Common myeloid progenitor, CD34-positive (primary cell): ENCODE results near the gene CNOT3.

Experiments
- CTCF ChIA-PET: fragments of 350-600 bp; sonication (Branson Sonifier 250); formaldehyde crosslinking; loops from one replicate; lab custom pipeline; 2021; ENCODE audit warnings: antibody characterized with exemption; lab: Charles Lee
- POLR2A ChIA-PET: fragments of 350-600 bp; sonication (Branson Sonifier 250); formaldehyde crosslinking; loops from one replicate; lab custom pipeline; 2021; ENCODE audit warnings: antibody characterized with exemption; lab: Charles Lee
- DNase-seq, 3 donors: peaks; one replicate each; pipeline versions ENCODE4 v3.0.0 to v3.0.0-alpha.2; 2013
- H3K27ac ChIP-seq, 2 experiments: 1 replicate in 1 of 2; 2 replicates in 1 of 2; pipeline ENCODE4 v1.7.0; 2013; ENCODE audit warnings: inconsistent platforms in 2 of 2, low read length in 2 of 2, mild to moderate bottlenecking in 2 of 2, low read depth in 1 of 2, moderate library complexity in 1 of 2; ENCODE audit not compliant: severe bottlenecking in 2 of 2, insufficient read depth in 1 of 2, poor library complexity in 1 of 2
- H3K27me3 ChIP-seq, 5 experiments: replicated peaks in 2 of 5; 1 replicate in 3 of 5; 2 replicates in 2 of 5; pipeline versions ENCODE4 v1.6.1 to v1.7.0; 2013; ENCODE audit warnings: low read length in 4 of 5, mild to moderate bottlenecking in 2 of 5, moderate library complexity in 2 of 5, inconsistent platforms in 1 of 5; ENCODE audit not compliant: insufficient read depth in 5 of 5, control insufficient read depth in 4 of 5
- H3K36me3 ChIP-seq, 4 experiments: 1 replicate in 2 of 4; 2 replicates in 2 of 4; pipeline versions ENCODE4 v1.6.1 to v1.7.0; 2013; ENCODE audit warnings: low read length in 3 of 4, control low read depth in 1 of 4, mild to moderate bottlenecking in 1 of 4; ENCODE audit not compliant: control insufficient read depth in 4 of 4, insufficient read depth in 4 of 4
- H3K4me1 ChIP-seq, 4 experiments: 1 replicate in 3 of 4; 2 replicates in 1 of 4; pipeline versions ENCODE4 v1.6.1 to v1.7.1; 2013; ENCODE audit warnings: low read length in 3 of 4, mild to moderate bottlenecking in 3 of 4, control low read depth in 1 of 4, inconsistent platforms in 1 of 4, moderate library complexity in 1 of 4; ENCODE audit not compliant: control insufficient read depth in 4 of 4, insufficient read depth in 4 of 4; ENCODE audit errors: control extremely low read depth in 1 of 4
- H3K4me3 ChIP-seq, 7 experiments: 1 replicate in 4 of 7; 2 replicates in 3 of 7; pipeline versions ENCODE4 v1.5.1 to v1.7.0; 2013; ENCODE audit warnings: mild to moderate bottlenecking in 7 of 7, low read length in 6 of 7, moderate library complexity in 6 of 7, inconsistent platforms in 2 of 7, low read depth in 2 of 7, control low read depth in 1 of 7; ENCODE audit not compliant: insufficient read depth in 4 of 7, control insufficient read depth in 1 of 7; ENCODE audit errors: extremely low read depth in 1 of 7
- H3K9me3 ChIP-seq, 5 experiments: 1 replicate in 4 of 5; 2 replicates in 1 of 5; pipeline versions ENCODE4 v1.6.1 to v1.7.1; 2013; ENCODE audit warnings: low read length in 4 of 5, mild to moderate bottlenecking in 2 of 5, inconsistent platforms in 1 of 5, low read depth in 1 of 5, moderate library complexity in 1 of 5; ENCODE audit not compliant: control insufficient read depth in 4 of 5, insufficient read depth in 2 of 5; ENCODE audit errors: control extremely low read depth in 1 of 5
- WGBS: methylation state at CpG from one replicate; pipeline ENCODE4 v1.1.5; 2013; ENCODE audit not compliant: insufficient coverage; 5-methylcytosine and 5-hydroxymethylcytosine counted together

Gene CNOT3

DNA sequence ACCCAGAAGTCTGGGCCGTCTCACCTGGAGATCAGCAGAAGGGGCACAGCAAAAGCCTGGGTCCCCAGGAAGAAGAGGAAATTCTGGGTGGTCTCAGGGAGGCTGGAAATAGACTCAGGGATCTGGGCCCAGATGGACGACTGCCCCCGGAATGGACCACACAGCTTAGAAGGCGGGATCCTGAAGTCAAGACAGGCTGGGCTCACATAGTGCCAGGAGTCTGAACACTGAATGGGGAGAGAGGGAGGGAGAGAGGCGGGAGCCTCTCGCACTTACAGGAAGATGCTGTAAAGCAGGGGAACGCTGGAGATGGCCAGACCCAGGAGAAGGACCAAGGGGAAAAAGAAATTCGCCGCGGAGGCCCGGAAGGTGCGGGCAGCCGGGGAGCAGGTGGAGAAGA is 23.3 kb downstream of the CNOT3 start:
- peak overlapping the region in 1 of 2 experiments; percentile 87 for H3K27ac ChIP-seq
- H3K4me3 ChIP-seq, result peak overlapping the region in 5 of 7 experiments; percentile 69 to 94 (median 84)
- ChIA-PET POLR2A (interaction anchor here (2.2 kb wide), 1 partner anchor 29 kb away, joined by 10 read pairs; the partner anchor contains the start of gene MBOAT7), CTCF (interaction anchor here (2.5 kb wide), 1 partner anchor 8 kb away, joined by 9 read pairs; no protein-coding TSS in a partner anchor)
- WGBS, result 78% methylated on average over 6 of the region's 13 CpGs
- peaks cover 0 to 11% (median 0%) of the 10 kb centered on the region in 5 experiments for H3K27me3 ChIP-seq
- peaks cover 5 to 52% (median 45%) of the 10 kb centered on the region in 4 experiments for H3K4me1 ChIP-seq
- no peak for DNase-seq
- H3K36me3 ChIP-seq, result peaks cover 2 to 24% (median 15%) of the 10 kb centered on the region in 4 experiments
- peaks cover 0 to 3% (median 0%) of the 10 kb centered on the region in 5 experiments for H3K9me3 ChIP-seq

- H3K9me3 ChIP-seq, result peaks cover 0 to 3% (median 0%) of the 10 kb centered on the region in 5 experiments
- peaks cover 0 to 11% (median 0%) of the 10 kb centered on the region in 5 experiments for H3K27me3 ChIP-seq
- no peak overlapping the region for H3K27ac ChIP-seq
- peak overlapping the region; percentile 44 to 76 (median 54) for H3K4me3 ChIP-seq
- POLR2A ChIA-PET, result no interaction called here
- CTCF ChIA-PET, result interaction anchor here (2.1 kb wide), 1 partner anchor 11 kb away, joined by 8 read pairs; the partner anchor contains the start of gene TMC4
- 2% methylated on average over 20 of the region's 35 CpGs for WGBS
- H3K36me3 ChIP-seq, result peaks cover 0 to 9% (median 5%) of the 10 kb centered on the region in 4 experiments
- DNase-seq, result peak; percentile 91 to 95 (median 94)
- peaks cover 5 to 52% (median 45%) of the 10 kb centered on the region in 4 experiments for H3K4me1 ChIP-seq
These were observed 24.8 kb downstream of the CNOT3 start for GRCh38 chr19:54162241-54162805.

GRCh38 chr19:54162884-54163283 is 25.3 kb downstream of the CNOT3 start:
- Histone ChIP-seq H3K27me3 (peaks cover 0 to 11% (median 0%) of the 10 kb centered on the region in 5 experiments), H3K4me1 (peaks cover 5 to 52% (median 45%) of the 10 kb centered on the region in 4 experiments), H3K9me3 (peaks cover 0 to 3% (median 0%) of the 10 kb centered on the region in 5 experiments), H3K27ac (no peak overlapping the region), H3K4me3 (peak overlapping the region in 5 of 7 experiments; percentile 47 to 76 (median 57)), H3K36me3 (peaks cover 0 to 4% (median 3%) of the 10 kb centered on the region in 4 experiments)
- CTCF ChIA-PET, result interaction anchor here (2.1 kb wide), 1 partner anchor 10 kb away, joined by 8 read pairs; the partner anchor contains the start of gene TMC4
- 75% methylated on average over 9 of the region's 14 CpGs for WGBS
- POLR2A ChIA-PET, result no interaction called here
- no peak for DNase-seq

DNA sequence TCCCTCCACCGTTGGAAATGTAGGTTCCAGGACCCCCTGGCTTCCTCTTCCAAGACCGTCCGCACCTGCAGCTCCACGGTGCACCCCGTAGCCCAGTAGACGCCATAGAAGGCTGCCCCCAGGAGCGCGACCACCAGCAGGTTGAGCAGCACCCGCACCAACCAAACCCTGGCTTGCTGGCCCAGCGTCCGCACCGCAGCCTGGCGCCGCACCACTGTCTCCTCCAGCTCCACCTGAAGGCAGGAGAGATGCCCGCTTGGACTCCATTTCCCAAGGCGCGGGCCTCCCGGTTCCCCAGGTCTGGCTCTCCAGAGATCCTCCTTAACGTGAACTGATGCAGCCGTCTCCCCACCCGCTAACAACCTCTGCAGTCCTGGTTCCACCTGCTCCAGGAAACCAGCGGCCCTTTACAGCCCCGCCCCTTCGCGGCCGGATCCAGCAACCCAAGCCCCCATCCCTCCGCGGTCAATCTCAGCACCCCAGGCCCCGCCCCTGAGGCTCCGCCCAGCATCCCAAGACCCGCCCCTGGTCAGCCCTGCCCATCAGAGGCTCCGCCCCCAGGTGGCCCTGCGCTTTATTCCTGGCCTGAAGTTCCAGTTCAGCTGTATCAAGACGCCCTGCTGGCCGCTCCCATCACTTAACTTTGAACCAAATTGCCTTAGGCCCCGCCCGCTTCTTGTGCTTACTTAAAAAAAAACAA is 27.0 kb downstream of the CNOT3 start:
- H3K4me3 ChIP-seq, result peak overlapping the region in 5 of 7 experiments; percentile 0 to 68 (median 32)
- peaks cover 5 to 43% (median 33%) of the 10 kb centered on the region in 4 experiments for H3K4me1 ChIP-seq
- ChIA-PET CTCF (interaction anchor here (1.5 to 2.1 kb wide), 2 partner anchors 9 to 102 kb away, joined by 6 to 8 read pairs; partner anchors contain the start of gene TMC4), POLR2A (interaction anchor here (1.3 kb wide), 1 partner anchor 9 kb away, joined by 3 read pairs; no protein-coding TSS in a partner anchor)
- no peaks in the 10 kb centered on the region for H3K36me3 ChIP-seq
- peak; percentile 68 to 75 (median 70) for DNase-seq
- H3K9me3 ChIP-seq, result peaks cover 0 to 3% (median 0%) of the 10 kb centered on the region in 5 experiments
- H3K27ac ChIP-seq, result no peak overlapping the region
- peaks cover 0 to 11% (median 0%) of the 10 kb centered on the region in 5 experiments for H3K27me3 ChIP-seq
- WGBS, result 17% methylated on average over 25 of the region's 37 CpGs

DNA sequence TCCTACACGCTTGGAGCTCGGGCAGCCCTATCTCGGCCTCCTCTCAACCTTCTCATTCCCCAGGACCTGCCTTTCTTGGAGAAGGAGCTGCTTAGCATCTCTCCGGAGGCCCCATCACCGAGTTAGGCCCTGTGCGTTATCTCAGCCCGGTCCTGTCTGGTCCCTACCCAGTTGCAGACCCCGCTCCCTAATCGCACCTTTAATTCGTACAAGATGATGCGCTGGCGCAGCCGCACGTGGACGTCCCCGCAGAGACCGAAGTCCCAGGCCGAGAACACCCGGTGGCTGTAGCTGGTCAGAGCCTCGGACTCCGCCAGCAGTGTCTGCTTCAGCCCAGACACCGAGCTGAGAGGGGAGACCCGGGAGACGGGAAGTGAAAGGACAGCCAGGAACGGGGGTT is 27.7 kb downstream of the CNOT3 start:
- CTCF ChIA-PET, result interaction anchor here (0.5 to 1.5 kb wide), 2 partner anchors 101 to 152 kb away, joined by 3 to 6 read pairs; no protein-coding TSS in a partner anchor

GRCh38 chr19:54168174-54168917 is 30.8 kb downstream of the CNOT3 start:
- no peak overlapping the region for H3K4me3 ChIP-seq
- peaks cover 0 to 3% (median 0%) of the 10 kb centered on the region in 5 experiments for H3K9me3 ChIP-seq
- WGBS, result 27% methylated on average over 24 of the region's 25 CpGs
- peak; percentile 81 to 86 (median 85) for DNase-seq
- POLR2A ChIA-PET, result interaction anchor here (0.6 kb wide), 1 partner anchor 31 kb away, joined by 3 read pairs; the partner anchor contains the start of gene CNOT3
- no peak overlapping the region for H3K27ac ChIP-seq
- CTCF ChIA-PET, result interaction anchor here (0.6 to 5.0 kb wide), 16 partner anchors 9 to 99 kb away, joined by 3 to 28 read pairs (median 6); partner anchors contain the start of genes LENG1 and LILRB5
- H3K4me1 ChIP-seq, result peaks cover 0 to 23% (median 19%) of the 10 kb centered on the region in 4 experiments
- no peaks in the 10 kb centered on the region for H3K36me3 ChIP-seq
- H3K27me3 ChIP-seq, result peaks cover 0 to 10% (median 0%) of the 10 kb centered on the region in 5 experiments

More for the DNA sequence above, 27.7 kb downstream of the CNOT3 start:
- POLR2A ChIA-PET, result interaction anchor here (1.3 kb wide), 1 partner anchor 8 kb away, joined by 3 read pairs; no protein-coding TSS in a partner anchor
- DNase-seq, result no peak
- peaks cover 4 to 39% (median 31%) of the 10 kb centered on the region in 4 experiments for H3K4me1 ChIP-seq
- peaks cover 0 to 3% (median 0%) of the 10 kb centered on the region in 5 experiments for H3K9me3 ChIP-seq
- WGBS, result 94% methylated on average over 24 of the region's 25 CpGs
- H3K27me3 ChIP-seq, result peaks cover 0 to 11% (median 0%) of the 10 kb centered on the region in 5 experiments
- H3K36me3 ChIP-seq, result no peaks in the 10 kb centered on the region
- H3K4me3 ChIP-seq, result no peak overlapping the region
- no peak overlapping the region for H3K27ac ChIP-seq
